OCI-LY3 (cell line): ENCODE results near the gene HAPSTR1.

Source experiments
- EZH2phosphoT487 ChIP-seq: fragments of 200-600 bp; shearing (Covaris generic); IDR thresholded peaks from 2 replicates; pipeline ENCODE4 v1.6.1; 2018; ENCODE audit warnings: antibody characterized with exemption, mixed run types, low read depth
- TF ChIP-seq, protein P1 (sequence below): fragments of 200-600, 300-600 bp; sonication (generic); IDR thresholded peaks from 2 replicates; pipeline ENCODE4 v1.5.1; 2014; ENCODE audit warnings: antibody characterized with exemption, low read length, low read depth

DNA sequence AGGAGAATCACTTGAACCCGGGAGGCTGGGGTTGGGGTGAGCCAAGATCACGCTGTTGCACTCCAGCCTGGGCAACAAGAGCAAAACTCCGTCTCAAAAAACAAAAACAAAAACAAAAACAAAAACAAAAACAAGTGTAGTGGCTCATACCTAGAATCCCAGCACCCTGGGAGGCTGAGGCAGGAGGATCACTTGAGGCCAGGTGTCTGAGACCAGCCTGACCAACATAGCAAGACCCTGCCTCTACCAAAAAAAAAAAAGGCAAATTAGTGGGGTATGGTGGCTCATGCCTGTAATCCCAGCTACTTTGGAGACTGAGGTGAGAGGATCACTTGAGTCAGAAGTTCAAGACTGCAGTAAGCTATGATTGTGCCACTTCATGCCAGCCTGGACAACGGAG is 26.4 kb upstream of the HAPSTR1 start:
- TF ChIP-seq, protein P1, sequence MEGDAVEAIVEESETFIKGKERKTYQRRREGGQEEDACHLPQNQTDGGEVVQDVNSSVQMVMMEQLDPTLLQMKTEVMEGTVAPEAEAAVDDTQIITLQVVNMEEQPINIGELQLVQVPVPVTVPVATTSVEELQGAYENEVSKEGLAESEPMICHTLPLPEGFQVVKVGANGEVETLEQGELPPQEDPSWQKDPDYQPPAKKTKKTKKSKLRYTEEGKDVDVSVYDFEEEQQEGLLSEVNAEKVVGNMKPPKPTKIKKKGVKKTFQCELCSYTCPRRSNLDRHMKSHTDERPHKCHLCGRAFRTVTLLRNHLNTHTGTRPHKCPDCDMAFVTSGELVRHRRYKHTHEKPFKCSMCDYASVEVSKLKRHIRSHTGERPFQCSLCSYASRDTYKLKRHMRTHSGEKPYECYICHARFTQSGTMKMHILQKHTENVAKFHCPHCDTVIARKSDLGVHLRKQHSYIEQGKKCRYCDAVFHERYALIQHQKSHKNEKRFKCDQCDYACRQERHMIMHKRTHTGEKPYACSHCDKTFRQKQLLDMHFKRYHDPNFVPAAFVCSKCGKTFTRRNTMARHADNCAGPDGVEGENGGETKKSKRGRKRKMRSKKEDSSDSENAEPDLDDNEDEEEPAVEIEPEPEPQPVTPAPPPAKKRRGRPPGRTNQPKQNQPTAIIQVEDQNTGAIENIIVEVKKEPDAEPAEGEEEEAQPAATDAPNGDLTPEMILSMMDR, result no peak
- no peak for TF ChIP-seq EZH2phosphoT487
